GM13977 (cell line): Measurements from ENCODE around the gene MCM9.
"Not testable (repeated sequence)": the region's sequence is repeated elsewhere in the genome, so short reads cannot be mapped to it uniquely, and the experiment has no call there.

Source experiments
- DNase-seq: peaks from one replicate; pipeline ENCODE4 v3.0.0; 2012; ENCODE audit warnings: low spot score
- in situ Hi-C: fragments of 300-500 bp; cut with MboI; formaldehyde crosslinking; loops from one replicate; pipeline ENCODE4 v1.12.0; 2022; ENCODE audit warnings: low sequenced_read_pairs, low pct_unique_long_range_greater_than_20kb, mixed read lengths, inconsistent platforms; ENCODE audit not compliant: unreplicated experiment
- TF ChIP-seq, protein P1 (sequence below): IDR thresholded peaks from 2 replicates; pipeline ENCODE4 v1.5.1; 2012; ENCODE audit warnings: mild to moderate bottlenecking, control low read depth; ENCODE audit not compliant: insufficient read depth; ENCODE audit errors: extremely low read depth, missing control alignments

Gene MCM9

DNA sequence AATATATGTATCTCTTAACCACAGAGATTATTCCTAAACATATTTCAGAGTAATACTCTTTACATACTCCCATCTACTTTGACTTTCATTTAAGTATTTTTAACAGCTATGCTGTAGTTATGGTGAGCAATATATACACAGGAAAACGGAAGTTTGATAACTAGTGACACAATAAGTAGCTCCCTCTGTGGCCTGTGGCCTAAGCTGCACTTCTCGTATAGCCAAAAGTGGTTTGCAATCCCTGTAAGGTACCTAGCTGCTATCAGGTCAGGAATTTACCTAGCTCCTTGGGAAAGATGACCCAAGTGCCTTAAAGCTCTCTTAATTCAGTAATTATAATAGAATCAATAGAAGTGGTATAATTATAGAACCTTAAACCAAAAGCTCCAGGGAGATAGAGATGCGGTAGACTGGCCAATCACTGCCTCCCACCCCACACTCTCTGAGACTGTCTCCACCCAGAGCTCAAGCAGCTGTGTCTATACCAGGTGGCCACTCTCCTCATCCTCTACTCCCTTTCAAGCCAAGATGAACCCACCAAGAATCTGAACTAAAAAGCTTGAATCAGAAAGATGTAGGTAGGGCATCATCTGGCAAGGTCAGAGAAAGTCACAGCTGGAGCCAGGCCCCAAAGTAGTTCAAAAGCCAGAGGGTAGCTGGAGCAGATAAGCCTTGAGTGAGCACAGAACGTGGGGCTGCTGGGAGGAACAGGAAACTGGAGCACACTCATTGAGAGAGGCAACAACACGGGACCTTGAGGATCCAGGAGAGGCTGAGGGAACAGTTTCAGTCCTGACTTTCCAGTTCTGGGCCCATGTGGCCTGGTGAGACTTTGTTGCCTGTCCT lies 125.9 kb downstream of the MCM9 start:
- TF ChIP-seq, protein P1, sequence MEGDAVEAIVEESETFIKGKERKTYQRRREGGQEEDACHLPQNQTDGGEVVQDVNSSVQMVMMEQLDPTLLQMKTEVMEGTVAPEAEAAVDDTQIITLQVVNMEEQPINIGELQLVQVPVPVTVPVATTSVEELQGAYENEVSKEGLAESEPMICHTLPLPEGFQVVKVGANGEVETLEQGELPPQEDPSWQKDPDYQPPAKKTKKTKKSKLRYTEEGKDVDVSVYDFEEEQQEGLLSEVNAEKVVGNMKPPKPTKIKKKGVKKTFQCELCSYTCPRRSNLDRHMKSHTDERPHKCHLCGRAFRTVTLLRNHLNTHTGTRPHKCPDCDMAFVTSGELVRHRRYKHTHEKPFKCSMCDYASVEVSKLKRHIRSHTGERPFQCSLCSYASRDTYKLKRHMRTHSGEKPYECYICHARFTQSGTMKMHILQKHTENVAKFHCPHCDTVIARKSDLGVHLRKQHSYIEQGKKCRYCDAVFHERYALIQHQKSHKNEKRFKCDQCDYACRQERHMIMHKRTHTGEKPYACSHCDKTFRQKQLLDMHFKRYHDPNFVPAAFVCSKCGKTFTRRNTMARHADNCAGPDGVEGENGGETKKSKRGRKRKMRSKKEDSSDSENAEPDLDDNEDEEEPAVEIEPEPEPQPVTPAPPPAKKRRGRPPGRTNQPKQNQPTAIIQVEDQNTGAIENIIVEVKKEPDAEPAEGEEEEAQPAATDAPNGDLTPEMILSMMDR: peak; percentile 11
- DNase-seq: no peak
- in situ Hi-C loops: no loop called here

DNA sequence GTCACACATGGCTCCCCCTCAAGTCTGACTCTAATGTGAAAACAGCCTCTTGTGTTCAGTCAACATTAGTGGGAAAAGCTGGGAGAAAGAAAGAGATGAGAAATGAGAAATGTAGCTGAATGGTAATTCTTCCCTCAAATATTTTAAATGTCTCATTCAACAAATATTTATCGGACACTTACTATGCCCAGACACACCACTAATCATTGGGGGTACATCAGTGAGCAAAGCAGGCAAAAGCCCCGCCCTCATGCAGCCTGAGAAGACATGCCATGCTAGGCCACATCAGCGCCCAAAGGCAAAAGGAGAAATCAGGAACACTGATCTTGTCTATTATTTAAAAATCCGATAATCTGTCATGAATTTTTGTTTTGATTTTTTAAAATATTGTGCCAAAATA lies 130.9 kb downstream of the MCM9 start:
- TF ChIP-seq, protein P1: no peak
- DNase-seq: no peak
- in situ Hi-C loops: no loop called here

- TF ChIP-seq, protein P1: no peak
- in situ Hi-C loops: no loop called here
- no peak for DNase-seq
Measured at GRCh38 chr6:118801257-118801656, 133.7 kb downstream of the MCM9 start.

- TF ChIP-seq, protein P1: peak; percentile 91
- in situ Hi-C loops: no loop called here
- peak; percentile 83 for DNase-seq
Measured at GRCh38 chr6:118800394-118801071, 134.4 kb downstream of the MCM9 start.

GRCh38 chr6:118799826-118800225 lies 135.1 kb downstream of the MCM9 start:
- DNase-seq: no peak
- in situ Hi-C loops: loop anchor here (25.0 kb wide), 3 partner anchors 238 to 813 kb away; no protein-coding TSS in a partner anchor
- TF ChIP-seq, protein P1: no peak

- in situ Hi-C loops: loop anchor here (25.0 kb wide), 3 partner anchors 234 to 809 kb away; no protein-coding TSS in a partner anchor
Measured at GRCh38 chr6:118796548-118796947, 138.4 kb downstream of the MCM9 start.

GRCh38 chr6:118791499-118791898 lies 143.5 kb downstream of the MCM9 start:
- TF ChIP-seq, protein P1: no peak
- no peak for DNase-seq
- in situ Hi-C loops: loop anchor here (25.0 kb wide), 3 partner anchors 229 to 804 kb away; no protein-coding TSS in a partner anchor

More at GRCh38 chr6:118796548-118796947, 138.4 kb downstream of the MCM9 start:
- not testable (repeated sequence) for DNase-seq
